ENCODE results near the gene C2orf74. TPM values are rescaled to one million over a fixed set of nuclear protein-coding genes. Genes with fewer than 3 reads are reported as not detected.
"Not testable (repeated sequence)": the region's sequence is repeated elsewhere in the genome, so short reads cannot be mapped to it uniquely, and the experiment has no call there.

The C2orf74 gene
- polyA plus RNA-seq, 1 donor, result 21.1 TPM

DNA sequence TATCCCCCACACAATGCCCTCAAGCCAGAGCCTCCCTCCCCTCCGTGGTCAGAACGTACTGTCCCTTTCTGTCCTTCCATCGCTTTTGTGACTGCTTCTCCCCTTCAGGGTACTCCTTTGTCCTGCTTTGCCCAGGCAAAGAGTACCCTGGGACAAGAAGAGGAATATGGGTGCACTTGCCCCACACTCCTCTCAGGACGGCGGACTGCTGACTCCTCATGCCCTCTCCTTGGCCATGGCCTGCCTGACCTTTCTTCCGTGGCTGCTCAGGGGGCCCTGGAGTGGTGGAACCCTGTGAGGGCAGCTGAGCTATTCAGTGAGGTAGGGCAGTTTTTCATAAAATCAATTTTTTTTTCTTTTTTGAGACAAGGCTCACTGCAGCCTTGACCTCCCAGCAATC, 18.7 kb downstream of the C2orf74 start:
- no peak overlapping the region for H3K27ac ChIP-seq (ENCODE audit: low read length)
- H3K27me3 ChIP-seq (ENCODE audit: control insufficient read depth, insufficient read depth, low read length), result no peaks in the 10 kb centered on the region
- no peak overlapping the region for H3K4me3 ChIP-seq (ENCODE audit: low read length)
- H3K4me1 ChIP-seq (ENCODE audit: control insufficient read depth, insufficient read depth, low read length), result peaks cover 20% of the 10 kb centered on the region
- peaks cover 58% of the 10 kb centered on the region for H3K36me3 ChIP-seq (ENCODE audit: control insufficient read depth, insufficient read depth, low read length)
- no peak for DNase-seq
- H3K9me3 ChIP-seq (ENCODE audit: control insufficient read depth, low read depth, low read length), result no peaks in the 10 kb centered on the region
- WGBS (ENCODE audit: insufficient coverage, low lambda C conversion rate), result no CpG with 5 or more reads among the region's 6 CpGs

DNA sequence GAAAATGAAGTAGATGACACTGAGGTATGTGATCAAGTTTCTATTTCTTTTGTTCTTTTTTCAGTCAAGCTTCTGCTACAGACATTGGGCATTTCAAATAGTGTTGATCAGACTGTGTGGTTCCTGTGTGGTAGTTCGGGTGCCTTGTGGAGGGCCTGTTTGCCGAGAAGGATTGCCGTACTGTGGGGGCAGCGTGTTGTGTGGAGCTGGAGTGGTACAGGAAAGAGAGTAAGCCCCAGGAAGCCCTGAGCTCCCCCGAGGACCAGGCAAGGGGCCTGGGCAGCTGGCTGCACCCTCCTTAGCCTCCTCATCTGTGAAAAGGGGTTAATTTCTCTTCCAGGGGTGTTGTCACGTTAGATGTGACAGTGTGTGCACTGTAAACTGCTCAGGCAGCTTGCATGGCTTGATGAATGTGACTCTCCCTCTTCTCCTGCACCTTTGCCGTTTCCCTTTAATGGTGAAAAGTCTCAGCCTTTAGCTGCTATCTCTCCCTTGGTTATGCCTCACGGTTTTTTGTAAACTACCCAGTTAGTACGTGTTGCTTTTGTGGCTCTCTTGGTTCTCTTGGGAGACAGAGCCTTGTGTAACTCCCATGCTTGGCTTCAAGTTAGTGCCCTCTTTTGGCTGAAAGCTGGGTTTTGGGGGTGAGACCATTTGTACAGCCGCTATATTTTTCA, 19.5 kb downstream of the C2orf74 start:
- WGBS (ENCODE audit: insufficient coverage, low lambda C conversion rate), result 83% methylated on average over 1 of the region's 10 CpGs
- Histone ChIP-seq H3K27ac (ENCODE audit: low read length) (no peak overlapping the region), H3K36me3 (ENCODE audit: control insufficient read depth, insufficient read depth, low read length) (peaks cover 63% of the 10 kb centered on the region), H3K4me3 (ENCODE audit: low read length) (no peak overlapping the region), H3K9me3 (ENCODE audit: control insufficient read depth, low read depth, low read length) (no peaks in the 10 kb centered on the region), H3K27me3 (ENCODE audit: control insufficient read depth, insufficient read depth, low read length) (no peaks in the 10 kb centered on the region), H3K4me1 (ENCODE audit: control insufficient read depth, insufficient read depth, low read length) (peaks cover 20% of the 10 kb centered on the region)
- DNase-seq, result no peak

DNA sequence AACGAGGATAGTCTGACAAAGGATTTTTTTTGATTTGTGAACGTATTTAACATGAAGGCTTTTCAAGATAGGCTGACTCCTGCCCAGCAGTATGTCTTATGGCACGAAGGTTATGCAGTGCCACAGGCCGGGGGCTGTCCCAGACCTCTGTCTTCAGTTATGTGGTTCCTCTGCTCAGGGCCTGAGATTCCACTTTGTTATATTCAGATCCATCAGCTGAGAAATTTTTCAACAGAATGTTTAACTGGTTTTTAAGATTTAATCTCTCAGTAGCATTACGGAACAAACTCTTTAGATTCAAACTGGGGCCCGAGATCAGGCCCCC, 20.0 kb downstream of the C2orf74 start:
- DNase-seq, result no peak
- H3K4me3 ChIP-seq (ENCODE audit: low read length), result no peak overlapping the region
- WGBS (ENCODE audit: insufficient coverage, low lambda C conversion rate), result 100% methylated on average over 1 of the region's 6 CpGs
- H3K27me3 ChIP-seq (ENCODE audit: control insufficient read depth, insufficient read depth, low read length), result no peaks in the 10 kb centered on the region
- no peaks in the 10 kb centered on the region for H3K9me3 ChIP-seq (ENCODE audit: control insufficient read depth, low read depth, low read length)
- peaks cover 66% of the 10 kb centered on the region for H3K36me3 ChIP-seq (ENCODE audit: control insufficient read depth, insufficient read depth, low read length)
- peaks cover 20% of the 10 kb centered on the region for H3K4me1 ChIP-seq (ENCODE audit: control insufficient read depth, insufficient read depth, low read length)
- H3K27ac ChIP-seq (ENCODE audit: low read length), result no peak overlapping the region

DNA sequence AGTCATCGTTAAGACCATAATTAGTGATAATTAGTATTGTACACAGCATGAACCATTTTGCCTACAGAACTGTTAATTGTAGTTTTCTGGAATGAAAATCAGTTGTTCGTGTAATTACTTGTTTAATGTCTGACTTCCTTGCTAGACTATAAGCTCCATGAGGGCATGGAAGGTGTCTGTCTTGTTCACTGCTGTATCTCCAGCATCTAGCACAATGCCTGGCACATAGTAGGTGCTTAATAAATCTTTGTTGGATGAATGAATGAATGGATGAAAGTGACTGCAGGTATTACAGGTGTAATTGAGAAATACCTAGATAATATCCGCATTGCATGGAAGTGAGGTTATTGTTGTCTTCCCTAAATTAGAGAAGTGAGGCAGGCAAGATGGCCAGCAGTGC, 21.8 kb downstream of the C2orf74 start:
- Histone ChIP-seq H3K36me3 (ENCODE audit: control insufficient read depth, insufficient read depth, low read length) (peaks cover 83% of the 10 kb centered on the region), H3K9me3 (ENCODE audit: control insufficient read depth, low read depth, low read length) (no peaks in the 10 kb centered on the region), H3K27ac (ENCODE audit: low read length) (no peak overlapping the region), H3K27me3 (ENCODE audit: control insufficient read depth, insufficient read depth, low read length) (no peaks in the 10 kb centered on the region), H3K4me3 (ENCODE audit: low read length) (no peak overlapping the region), H3K4me1 (ENCODE audit: control insufficient read depth, insufficient read depth, low read length) (peaks cover 13% of the 10 kb centered on the region)
- no CpG with 5 or more reads among the region's 3 CpGs for WGBS (ENCODE audit: insufficient coverage, low lambda C conversion rate)
- DNase-seq, result no peak

DNA sequence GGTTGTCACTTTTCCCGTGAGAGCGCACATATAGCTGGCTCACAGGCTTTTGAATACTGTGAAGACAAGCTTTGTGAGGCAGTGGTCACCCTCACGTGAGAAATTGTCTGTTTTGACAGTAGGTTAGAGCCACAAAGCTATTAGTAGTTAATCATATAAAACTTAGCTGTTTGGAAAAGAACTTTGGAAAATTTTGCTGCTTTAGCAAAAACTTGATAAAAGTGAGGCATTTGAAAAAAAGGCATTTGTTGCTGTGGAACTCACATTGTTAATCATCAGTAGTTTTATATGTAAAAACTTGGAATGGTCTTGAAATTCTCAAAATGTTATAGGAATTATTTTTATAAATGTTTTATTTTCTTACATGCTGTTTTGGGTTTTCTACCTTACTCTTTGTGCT, 22.3 kb downstream of the C2orf74 start:
- Histone ChIP-seq H3K4me3 (ENCODE audit: low read length) (no peak overlapping the region), H3K27me3 (ENCODE audit: control insufficient read depth, insufficient read depth, low read length) (no peaks in the 10 kb centered on the region), H3K36me3 (ENCODE audit: control insufficient read depth, insufficient read depth, low read length) (peaks cover 85% of the 10 kb centered on the region), H3K4me1 (ENCODE audit: control insufficient read depth, insufficient read depth, low read length) (peaks cover 8% of the 10 kb centered on the region), H3K27ac (ENCODE audit: low read length) (no peak overlapping the region), H3K9me3 (ENCODE audit: control insufficient read depth, low read depth, low read length) (no peaks in the 10 kb centered on the region)
- WGBS (ENCODE audit: insufficient coverage, low lambda C conversion rate), result 100% methylated on average over 2 of the region's 3 CpGs
- no peak for DNase-seq

DNA sequence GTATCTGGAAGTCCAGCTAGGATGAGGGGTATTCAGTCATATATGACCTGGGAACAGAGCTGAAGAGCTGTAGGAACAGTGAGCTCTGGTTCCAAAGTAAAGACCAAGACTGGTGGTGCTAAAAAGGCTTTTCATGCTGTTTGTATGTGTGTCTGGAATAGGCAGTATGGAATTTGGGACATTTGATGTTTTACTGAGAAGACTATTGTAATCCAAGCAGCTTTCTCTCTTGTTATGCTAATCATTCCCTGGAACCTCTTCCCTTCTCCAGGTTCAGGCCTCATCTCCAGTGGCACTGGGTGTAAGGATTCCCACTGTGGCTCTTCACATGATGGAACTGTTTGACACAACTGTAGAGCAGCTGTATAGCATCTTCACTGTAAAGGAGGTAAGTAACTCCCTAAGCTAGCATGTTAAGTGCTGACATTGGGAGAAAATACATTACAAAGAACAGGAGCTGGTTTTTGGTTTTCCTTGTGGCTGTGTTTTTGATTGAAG, 23.3 kb downstream of the C2orf74 start:
- DNase-seq, result no peak
- Histone ChIP-seq H3K4me3 (ENCODE audit: low read length) (no peak overlapping the region), H3K4me1 (ENCODE audit: control insufficient read depth, insufficient read depth, low read length) (peaks cover 4% of the 10 kb centered on the region), H3K9me3 (ENCODE audit: control insufficient read depth, low read depth, low read length) (no peaks in the 10 kb centered on the region), H3K36me3 (ENCODE audit: control insufficient read depth, insufficient read depth, low read length) (peaks cover 86% of the 10 kb centered on the region), H3K27ac (ENCODE audit: low read length) (no peak overlapping the region), H3K27me3 (ENCODE audit: control insufficient read depth, insufficient read depth, low read length) (no peaks in the 10 kb centered on the region)

DNA sequence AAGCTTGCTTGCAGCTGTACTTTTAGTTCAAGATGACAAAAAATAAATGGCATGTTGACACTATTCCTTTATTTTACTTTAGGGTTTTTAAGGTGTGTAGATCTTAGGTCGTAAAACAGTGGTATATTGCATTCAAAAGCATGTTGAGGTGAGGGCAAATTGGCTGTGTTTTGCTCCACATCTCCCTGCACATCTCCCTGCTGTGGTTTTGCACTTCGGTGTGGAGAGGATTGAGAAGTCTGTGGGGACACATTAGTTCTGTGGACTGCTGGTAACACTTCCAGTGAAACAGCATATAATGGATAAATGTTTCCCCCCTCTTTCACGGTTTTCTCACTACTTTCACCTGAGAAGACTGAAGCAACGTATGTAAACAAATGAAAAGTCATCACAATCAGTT, 25.1 kb downstream of the C2orf74 start:
- Histone ChIP-seq H3K9me3 (ENCODE audit: control insufficient read depth, low read depth, low read length) (no peaks in the 10 kb centered on the region), H3K4me3 (ENCODE audit: low read length) (no peak overlapping the region), H3K4me1 (ENCODE audit: control insufficient read depth, insufficient read depth, low read length) (no peaks in the 10 kb centered on the region), H3K36me3 (ENCODE audit: control insufficient read depth, insufficient read depth, low read length) (peaks cover 77% of the 10 kb centered on the region), H3K27me3 (ENCODE audit: control insufficient read depth, insufficient read depth, low read length) (no peaks in the 10 kb centered on the region), H3K27ac (ENCODE audit: low read length) (no peak overlapping the region)
- no peak for DNase-seq
- no CpG with 5 or more reads among the region's 4 CpGs for WGBS (ENCODE audit: insufficient coverage, low lambda C conversion rate)

DNA sequence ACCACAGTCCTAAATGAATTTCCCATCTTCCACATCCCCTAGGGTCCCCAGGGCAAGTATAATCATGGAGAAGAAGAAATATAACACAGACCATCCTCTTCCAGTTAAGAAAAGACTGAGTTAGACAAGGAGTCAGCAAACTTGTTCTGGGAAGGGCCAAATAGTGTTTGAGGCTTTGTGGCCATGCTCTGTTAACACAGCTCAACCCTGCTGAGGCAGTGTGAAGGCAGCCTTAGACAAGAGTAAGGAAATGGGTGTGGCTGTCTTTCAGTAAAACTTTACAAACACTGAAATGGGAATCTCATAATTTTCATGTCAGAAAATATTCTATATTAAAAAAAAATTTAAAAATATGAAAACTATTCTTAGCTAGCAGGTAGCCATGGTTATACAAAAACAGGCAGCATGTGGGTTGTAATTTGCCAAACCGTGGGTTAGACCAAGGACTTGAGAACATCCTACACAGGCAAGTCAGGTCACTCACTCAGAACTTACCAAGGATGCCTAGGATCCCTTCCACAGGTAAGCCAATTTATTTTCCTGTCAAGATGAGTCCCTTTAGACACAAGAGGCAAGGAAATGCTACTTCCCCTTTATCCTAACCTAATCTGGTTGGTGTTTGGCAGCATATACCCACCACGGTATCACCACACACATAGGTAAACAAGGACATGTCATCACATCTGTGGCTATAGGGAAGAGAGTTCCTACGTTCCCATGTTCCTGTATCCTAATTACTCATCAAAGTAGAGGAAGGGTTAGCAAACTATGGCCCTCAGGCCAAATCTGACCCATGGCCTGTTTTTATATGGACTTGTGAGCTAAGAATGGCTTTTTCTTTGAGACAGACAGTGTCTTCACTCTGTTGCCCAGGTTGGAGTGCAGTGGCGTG, 31.9 kb downstream of the C2orf74 start:
- H3K36me3 ChIP-seq (ENCODE audit: control insufficient read depth, insufficient read depth, low read length), result peaks cover 34% of the 10 kb centered on the region
- H3K27me3 ChIP-seq (ENCODE audit: control insufficient read depth, insufficient read depth, low read length), result no peaks in the 10 kb centered on the region
- WGBS (ENCODE audit: insufficient coverage, low lambda C conversion rate), result no CpG with 5 or more reads among the region's 4 CpGs
- H3K4me3 ChIP-seq (ENCODE audit: low read length), result no peak overlapping the region
- H3K9me3 ChIP-seq (ENCODE audit: control insufficient read depth, low read depth, low read length), result no peaks in the 10 kb centered on the region
- H3K27ac ChIP-seq (ENCODE audit: low read length), result no peak overlapping the region
- no peaks in the 10 kb centered on the region for H3K4me1 ChIP-seq (ENCODE audit: control insufficient read depth, insufficient read depth, low read length)
- no peak for DNase-seq

DNA sequence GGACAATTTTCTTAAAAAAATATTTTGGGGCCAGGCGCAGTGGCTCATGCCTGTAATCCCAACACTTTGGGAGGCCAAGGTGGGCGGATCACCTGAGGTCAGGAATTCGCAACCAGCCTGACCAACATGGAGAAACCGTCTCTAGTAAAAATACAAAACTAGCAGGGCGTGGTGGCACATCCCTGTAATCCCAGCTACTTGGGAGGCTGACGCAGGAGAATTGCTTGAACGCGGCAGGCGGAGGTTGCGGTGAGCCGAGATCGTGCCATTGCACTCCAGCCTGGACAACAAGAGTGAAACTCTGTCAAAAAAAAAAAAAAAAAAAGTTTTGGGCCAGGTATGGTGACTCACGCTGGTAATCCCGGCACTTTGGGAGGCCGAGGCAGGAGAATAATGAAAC, 32.7 kb downstream of the C2orf74 start:
- not testable (repeated sequence) for H3K4me1 ChIP-seq (ENCODE audit: control insufficient read depth, insufficient read depth, low read length); DNase-seq; H3K27ac ChIP-seq (ENCODE audit: low read length); H3K4me3 ChIP-seq (ENCODE audit: low read length); H3K27me3 ChIP-seq (ENCODE audit: control insufficient read depth, insufficient read depth, low read length); H3K9me3 ChIP-seq (ENCODE audit: control insufficient read depth, low read depth, low read length)
- H3K36me3 ChIP-seq (ENCODE audit: control insufficient read depth, insufficient read depth, low read length), result peaks cover 29% of the 10 kb centered on the region
- WGBS (ENCODE audit: insufficient coverage, low lambda C conversion rate), result no CpG with 5 or more reads among the region's 15 CpGs

DNA sequence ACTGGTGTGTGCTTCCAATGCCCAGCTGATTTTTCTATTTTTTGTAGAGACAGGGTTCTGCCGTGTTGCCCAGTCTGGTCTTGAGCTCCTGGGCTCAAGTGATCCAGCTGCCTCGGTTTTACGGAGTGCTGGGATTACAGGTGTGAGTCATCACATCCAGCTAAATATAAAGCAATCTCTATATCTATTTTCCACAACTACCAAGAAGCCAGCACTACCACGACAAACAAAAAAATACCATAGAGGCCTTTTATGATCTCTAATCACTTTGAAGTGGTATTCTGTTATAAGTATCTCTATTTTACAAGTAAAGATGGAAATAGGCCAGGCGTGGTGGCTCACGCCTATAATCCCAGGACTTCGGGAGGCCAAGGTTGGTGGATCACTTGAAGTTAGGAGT, 34.7 kb downstream of the C2orf74 start:
- Histone ChIP-seq H3K4me3 (ENCODE audit: low read length) (no peak overlapping the region), H3K4me1 (ENCODE audit: control insufficient read depth, insufficient read depth, low read length) (no peaks in the 10 kb centered on the region), H3K9me3 (ENCODE audit: control insufficient read depth, low read depth, low read length) (no peaks in the 10 kb centered on the region), H3K36me3 (ENCODE audit: control insufficient read depth, insufficient read depth, low read length) (peaks cover 25% of the 10 kb centered on the region), H3K27ac (ENCODE audit: low read length) (no peak overlapping the region), H3K27me3 (ENCODE audit: control insufficient read depth, insufficient read depth, low read length) (no peaks in the 10 kb centered on the region)
- DNase-seq, result no peak
- 100% methylated on average over 3 of the region's 7 CpGs for WGBS (ENCODE audit: insufficient coverage, low lambda C conversion rate)

All from large intestine (tissue), 3 donors.